NCI-H82 treated with DMSO at 0.1 percent for 48 hours (cell line): Measurements from ENCODE around the gene ADAMTS14.

Experiments used
- DNase-seq: peaks from one replicate; lab custom pipeline; 2025; ENCODE audit not compliant: unreplicated experiment; lab: John Stamatoyannopoulos, UW

The ADAMTS14 gene

GRCh38 chr10:70728328-70728727, 56.0 kb downstream of the ADAMTS14 start:
- DNase-seq, result no peak

GRCh38 chr10:70729763-70730357, 57.6 kb downstream of the ADAMTS14 start:
- DNase-seq, result no peak

DNA sequence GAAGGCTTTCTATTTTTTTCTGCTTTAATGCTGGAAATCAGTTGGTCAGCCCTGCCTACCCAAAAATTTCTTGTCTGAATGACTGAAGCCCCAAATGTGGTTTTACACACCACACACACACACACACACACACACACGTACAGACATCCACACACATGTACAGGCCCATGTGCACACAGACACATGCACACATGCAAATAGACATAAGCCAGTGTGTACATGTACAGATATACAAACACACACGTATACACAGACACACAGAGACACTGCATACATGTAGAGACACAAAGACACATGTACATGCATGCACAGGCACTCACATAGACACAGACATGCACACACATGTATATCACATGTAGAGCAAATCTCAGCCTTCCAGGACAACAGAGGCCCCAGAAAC, 58.6 kb downstream of the ADAMTS14 start:
- no peak for DNase-seq

GRCh38 chr10:70732569-70732968, 60.3 kb downstream of the ADAMTS14 start:
- DNase-seq, result no peak

- no peak for DNase-seq
Measured at GRCh38 chr10:70733051-70733450, 60.7 kb downstream of the ADAMTS14 start.

DNA sequence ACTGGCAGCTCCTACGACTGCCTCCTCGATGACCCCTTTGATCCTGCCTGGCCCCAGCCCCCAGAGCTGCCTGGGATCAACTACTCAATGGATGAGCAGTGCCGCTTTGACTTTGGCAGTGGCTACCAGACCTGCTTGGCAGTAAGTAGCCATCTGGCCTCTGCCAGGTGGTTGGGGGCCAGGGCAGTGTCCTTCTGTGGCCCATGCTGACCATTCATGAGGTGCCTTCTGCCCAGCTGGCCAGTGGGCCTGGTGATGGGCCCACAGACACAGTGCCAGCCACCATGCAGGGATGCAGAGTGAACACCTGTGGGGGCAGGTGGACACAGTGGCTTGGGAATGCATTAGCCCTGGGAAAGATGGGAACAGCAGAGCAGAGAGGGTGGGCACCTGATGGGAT, 62.9 kb downstream of the ADAMTS14 start:
- no peak for DNase-seq

- DNase-seq, result no peak
Measured at GRCh38 chr10:70736525-70736924, 64.2 kb downstream of the ADAMTS14 start.

- no peak for DNase-seq
Measured at GRCh38 chr10:70737250-70737649, 64.9 kb downstream of the ADAMTS14 start.

- DNase-seq, result no peak
Measured at GRCh38 chr10:70738006-70738760, 65.9 kb downstream of the ADAMTS14 start.

DNA sequence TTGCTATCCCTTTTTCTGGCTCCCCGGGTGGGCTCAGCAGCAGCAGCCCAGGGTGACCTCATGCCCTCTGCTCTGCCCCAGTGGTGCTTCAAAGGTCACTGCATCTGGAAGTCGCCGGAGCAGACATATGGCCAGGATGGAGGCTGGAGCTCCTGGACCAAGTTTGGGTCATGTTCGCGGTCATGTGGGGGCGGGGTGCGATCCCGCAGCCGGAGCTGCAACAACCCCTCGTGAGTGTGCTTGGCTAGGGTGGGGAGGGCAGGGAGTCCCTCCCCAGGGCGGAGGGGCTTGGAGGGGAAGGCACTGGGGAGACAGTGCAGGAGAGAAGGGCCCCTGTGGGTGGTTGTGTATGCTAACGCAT, 66.4 kb downstream of the ADAMTS14 start:
- DNase-seq, result no peak

- no peak for DNase-seq
Measured at GRCh38 chr10:70740406-70741288, 68.3 kb downstream of the ADAMTS14 start.

- DNase-seq, result no peak
Measured at GRCh38 chr10:70742537-70743429, 70.5 kb downstream of the ADAMTS14 start.

DNA sequence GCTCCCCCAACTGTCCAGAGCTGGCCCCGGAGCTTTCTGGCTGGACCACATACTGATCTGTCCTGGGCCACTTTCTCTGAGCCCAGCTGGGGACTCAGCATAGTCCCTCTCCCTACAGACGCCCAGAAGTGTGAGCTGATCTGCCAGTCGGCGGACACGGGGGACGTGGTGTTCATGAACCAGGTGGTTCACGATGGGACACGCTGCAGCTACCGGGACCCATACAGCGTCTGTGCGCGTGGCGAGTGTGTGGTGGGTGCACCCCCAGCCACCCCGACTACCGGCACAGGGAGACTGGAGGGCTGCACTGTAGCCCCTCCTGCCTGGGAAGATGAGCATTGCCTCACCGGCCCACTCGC, 71.1 kb downstream of the ADAMTS14 start:
- no peak for DNase-seq

GRCh38 chr10:70743879-70744278, 71.6 kb downstream of the ADAMTS14 start:
- no peak for DNase-seq

DNA sequence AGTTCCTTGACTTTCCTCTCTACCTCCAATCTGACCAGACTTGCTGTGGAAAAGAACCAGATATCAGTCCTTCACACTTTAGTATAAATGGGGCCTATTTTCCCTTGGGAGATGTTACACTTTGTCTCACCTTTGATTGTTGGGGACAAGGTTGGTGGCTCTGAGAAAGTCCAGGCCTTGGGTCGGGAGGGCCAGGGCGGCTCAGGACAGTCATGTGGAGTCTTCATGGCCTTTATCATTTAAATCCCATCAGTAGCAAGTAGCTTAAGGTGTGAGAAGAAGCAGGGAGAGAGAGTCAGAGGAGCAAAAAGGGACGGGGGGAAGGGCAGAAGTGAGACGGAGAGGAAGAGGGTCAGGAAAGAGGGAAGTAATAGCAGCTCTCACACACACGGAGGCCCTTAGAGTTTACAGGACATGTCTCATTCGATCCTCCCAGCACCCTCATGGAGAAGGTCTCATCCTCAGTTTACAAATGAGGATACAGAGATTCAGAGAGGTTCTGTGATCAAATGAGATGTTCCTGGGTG, 72.4 kb downstream of the ADAMTS14 start:
- no peak for DNase-seq

DNA sequence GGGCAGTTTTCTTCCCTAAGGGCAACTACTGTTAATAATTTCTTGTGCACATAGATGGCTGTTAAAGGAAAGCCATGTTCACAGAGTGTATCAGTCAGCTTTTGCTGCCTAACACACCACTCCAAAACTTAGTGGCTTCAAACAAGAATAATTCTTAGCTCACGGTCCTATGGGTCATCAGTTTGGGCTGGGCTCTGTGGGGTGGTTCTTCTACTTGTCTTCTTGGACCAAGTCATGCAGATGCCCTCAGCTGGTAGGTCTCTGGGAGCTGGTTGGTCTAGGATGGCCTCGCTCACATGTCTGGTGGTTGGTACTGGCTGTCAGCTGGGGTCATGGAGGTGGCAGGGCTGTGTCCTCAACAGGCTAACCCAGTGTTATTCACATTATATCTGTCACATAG, 73.2 kb downstream of the ADAMTS14 start:
- no peak for DNase-seq

- no peak for DNase-seq
Measured at GRCh38 chr10:70747192-70747965, 75.1 kb downstream of the ADAMTS14 start.

GRCh38 chr10:70748305-70748704, 76.0 kb downstream of the ADAMTS14 start:
- no peak for DNase-seq

- DNase-seq, result no peak
Measured at GRCh38 chr10:70748801-70749573, 76.7 kb downstream of the ADAMTS14 start.
